OCI-LY7 (cell line): ENCODE data around the gene TPPP3. TPM values are rescaled to one million over a fixed set of nuclear protein-coding genes. Genes with fewer than 3 reads are reported as not detected.
"Not testable (repeated sequence)": the region's sequence is repeated elsewhere in the genome, so short reads cannot be mapped to it uniquely, and the experiment has no call there.

Experiments
- BruUV-seq: library from RNA; stranded (reverse); fragments of 400-500 nt; replicated peaks from 2 replicates; lab custom pipeline; 2021; lab: Mats Ljungman, UMichigan
- CTCF ChIA-PET: fragments of 300-600 bp; sonication (Branson Sonifier 250); formaldehyde crosslinking; loops from one replicate; lab custom pipeline; 2022; ENCODE audit warnings: antibody characterized with exemption; ENCODE audit not compliant: unreplicated experiment; lab: Charles Lee
- POLR2A ChIA-PET: fragments of 300-600 bp; sonication (Branson Sonifier 250); formaldehyde crosslinking; loops from one replicate; lab custom pipeline; 2022; ENCODE audit warnings: antibody characterized with exemption; lab: Charles Lee
- DNase-seq: peaks from one replicate; pipeline ENCODE4 v3.0.0-alpha.2; 2015; ENCODE audit warnings: low spot score
- H2AFZ ChIP-seq: fragments of 200-600 bp; sonication (generic), shearing (Covaris generic); 2 replicates; pipeline ENCODE4 v1.6.1; 2014; ENCODE audit warnings: mild to moderate bottlenecking, antibody characterized with exemption, low read length, moderate library complexity
- H3K27ac ChIP-seq: fragments of 200-600 bp; sonication (generic); 2 replicates; pipeline ENCODE4 v1.5.1; 2014; ENCODE audit warnings: mixed run types, low read depth, mild to moderate bottlenecking, moderate library complexity, low read length, inconsistent platforms; ENCODE audit not compliant: poor library complexity, severe bottlenecking
- H3K36me3 ChIP-seq: fragments of 200-600 bp; sonication (generic); 2 replicates; pipeline ENCODE4 v1.6.1; 2014; ENCODE audit warnings: mild to moderate bottlenecking, antibody characterized with exemption, low read length, moderate library complexity, mixed read lengths; ENCODE audit not compliant: insufficient read depth
- H3K4me1 ChIP-seq: fragments of 200-600 bp; sonication (generic); 2 replicates; pipeline ENCODE4 v1.5.1; 2014; ENCODE audit warnings: mild to moderate bottlenecking, low read length; ENCODE audit not compliant: insufficient read depth, poor library complexity, severe bottlenecking
- H3K4me2 ChIP-seq: fragments of 200-600 bp; sonication (generic); 2 replicates; pipeline ENCODE4 v1.6.1; 2014; ENCODE audit warnings: mild to moderate bottlenecking, low read length
- H3K4me3 ChIP-seq: fragments of 200-600 bp; sonication (generic); 2 replicates; pipeline ENCODE4 v1.5.1; 2014; ENCODE audit warnings: mild to moderate bottlenecking, low read depth, low read length; ENCODE audit not compliant: poor library complexity, severe bottlenecking
- H3K79me2 ChIP-seq: fragments of 200-600 bp; sonication (generic); 2 replicates; pipeline ENCODE4 v1.6.1; 2016; ENCODE audit warnings: low read depth, mild to moderate bottlenecking, low read length, moderate library complexity, mixed read lengths; ENCODE audit not compliant: insufficient read depth
- H3K9me2 ChIP-seq: fragments of 200-600 bp; sonication (generic); 2 replicates; pipeline ENCODE4 v1.6.1; 2016; ENCODE audit warnings: mild to moderate bottlenecking, low read length, mixed read lengths; ENCODE audit not compliant: insufficient read depth
- H3K9me3 ChIP-seq: fragments of 200-600 bp; sonication (generic); 2 replicates; pipeline ENCODE4 v1.6.1; 2014; ENCODE audit warnings: mild to moderate bottlenecking, mixed run types, low read length, mixed read lengths
- H4K20me1 ChIP-seq: fragments of 200-600 bp; sonication (generic); 2 replicates; pipeline ENCODE4 v1.6.1; 2014; ENCODE audit warnings: mild to moderate bottlenecking, antibody characterized with exemption, low read length, moderate library complexity, mixed read lengths; ENCODE audit not compliant: insufficient read depth
- CTCF ChIP-seq: fragments of 200-600 bp; sonication (generic); conservative IDR thresholded peaks from 2 replicates; pipeline ENCODE4 v1.5.1; 2014; ENCODE audit warnings: mild to moderate bottlenecking, antibody characterized with exemption, low read length, moderate library complexity, mixed read lengths
- EZH2phosphoT487 ChIP-seq: fragments of 200-600 bp; sonication (generic); IDR thresholded peaks from 2 replicates; pipeline ENCODE4 v1.6.1; 2018; ENCODE audit warnings: low read depth, borderline replicate concordance, mild to moderate bottlenecking, mixed run types, antibody characterized with exemption, low read length, moderate library complexity, mixed read lengths
- intact Hi-C: fragments of 100-400 bp; cut with micrococcal nuclease; formaldehyde crosslinking; loops from one replicate; pipeline ENCODE4 v1.10.0; 2022; ENCODE audit not compliant: unreplicated experiment
- total RNA-seq, 2 experiments: library from RNA; depleted of rRNA in 1 of 2; stranded (reverse); fragments of >200 nt in 1 of 2; shearing (Covaris generic) in 1 of 2; gene quantifications; 2 replicates each; pipeline ENCODE4 v1.2.3, GENCODE V29; 2014 to 2022

TPPP3 gene
- total RNA-seq, 2 experiments from 2014 or later: not detected

- Histone ChIP-seq H4K20me1 (no peaks in the 10 kb centered on the region), H3K27ac (no peak overlapping the region), H3K36me3 (no peaks in the 10 kb centered on the region), H3K4me2 (no peak overlapping the region), H3K4me1 (no peaks in the 10 kb centered on the region), H3K4me3 (no peak overlapping the region), H3K9me2 (no peaks in the 10 kb centered on the region), H3K79me2 (no peaks in the 10 kb centered on the region), H3K9me3 (peaks cover 4% of the 10 kb centered on the region; the same call in 1 of the 2 replicates), H2AFZ (no peak overlapping the region)
- BruUV-seq: no TSS peak
- TF ChIP-seq CTCF (no peak), EZH2phosphoT487 (no peak)
- intact Hi-C loops: no loop called here
- ChIA-PET CTCF (no interaction called here), POLR2A (no interaction called here)
- no peak for DNase-seq
These were observed 22.6 kb downstream of the TPPP3 start for GRCh38 chr16:67370661-67371060.

DNA sequence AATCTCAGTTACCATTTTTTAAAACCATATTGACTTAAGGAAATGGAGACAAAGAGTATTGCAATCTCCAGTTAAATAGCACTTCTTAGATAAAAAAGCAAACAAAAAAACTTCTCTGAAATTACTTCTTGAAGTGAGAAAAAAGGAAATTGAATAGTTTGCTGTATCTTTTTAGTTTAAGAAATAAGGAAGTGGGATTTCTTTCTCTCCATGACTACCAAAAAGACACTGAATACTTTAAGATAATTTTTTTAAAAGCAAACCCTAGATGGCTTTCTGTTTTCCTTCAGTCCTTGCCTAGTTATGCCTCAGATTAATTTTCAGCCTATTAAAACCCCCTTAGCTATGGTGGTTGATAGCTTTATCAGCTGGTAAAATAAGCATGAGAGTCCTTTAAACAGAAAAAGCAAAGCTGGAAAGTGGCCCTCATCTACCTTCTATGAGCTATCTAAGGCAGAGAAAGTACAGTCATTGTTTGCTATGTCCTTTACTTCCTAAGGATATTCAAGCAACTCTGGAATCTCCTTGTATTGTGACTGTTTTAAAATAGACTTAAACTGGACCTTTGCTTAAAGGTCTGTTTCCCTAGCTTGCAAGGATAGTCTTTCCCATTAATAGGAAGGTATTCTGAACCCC lies 28.6 kb downstream of the TPPP3 start:
- no peak for TF ChIP-seq CTCF
- no peak for TF ChIP-seq EZH2phosphoT487
- Histone ChIP-seq H3K9me2 (no peaks in the 10 kb centered on the region), H3K36me3 (no peaks in the 10 kb centered on the region), H3K27ac (no peak overlapping the region), H3K4me3 (no peak overlapping the region), H3K4me1 (peaks cover 8% of the 10 kb centered on the region), H3K79me2 (no peaks in the 10 kb centered on the region), H2AFZ (no peak overlapping the region), H3K4me2 (no peak overlapping the region), H4K20me1 (no peaks in the 10 kb centered on the region), H3K9me3 (peaks cover 4% of the 10 kb centered on the region; the same call in 1 of the 2 replicates)
- intact Hi-C loops: no loop called here
- no peak for DNase-seq
- CTCF ChIA-PET: no interaction called here
- POLR2A ChIA-PET: no interaction called here
- no TSS peak for BruUV-seq

DNA sequence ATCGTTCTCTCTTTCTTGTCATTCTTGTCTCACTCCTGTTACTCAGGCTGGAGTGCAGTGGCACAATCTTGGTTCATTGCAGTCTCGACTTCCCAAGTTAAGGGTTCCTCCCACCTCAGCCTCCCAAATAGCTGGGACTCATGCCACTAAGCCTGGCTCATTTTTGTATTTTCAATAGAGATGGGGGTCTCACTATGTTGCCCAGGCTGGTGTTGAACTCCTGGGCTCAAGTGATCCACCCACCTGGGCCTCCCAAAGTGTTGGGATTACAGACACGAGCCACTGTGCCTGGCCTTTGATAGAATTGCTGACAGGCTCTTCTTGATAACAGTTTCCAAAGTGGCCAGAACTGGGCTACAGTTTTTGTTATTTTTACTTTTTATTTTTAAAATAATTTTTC lies 32.3 kb downstream of the TPPP3 start:
- Histone ChIP-seq H3K4me1 (peaks cover 8% of the 10 kb centered on the region), H3K79me2 (no peaks in the 10 kb centered on the region), H3K4me3 (no peak overlapping the region), H3K9me2 (no peaks in the 10 kb centered on the region), H3K9me3 (no peaks in the 10 kb centered on the region), H2AFZ (no peak overlapping the region), H3K27ac (no peak overlapping the region), H3K4me2 (no peak overlapping the region), H4K20me1 (no peaks in the 10 kb centered on the region), H3K36me3 (no peaks in the 10 kb centered on the region)
- CTCF ChIA-PET: no interaction called here
- no peak for DNase-seq
- no TSS peak for BruUV-seq
- intact Hi-C loops: no loop called here
- TF ChIP-seq CTCF (no peak), EZH2phosphoT487 (no peak)
- POLR2A ChIA-PET: no interaction called here

- BruUV-seq, H4K20me1 ChIP-seq, H3K27ac ChIP-seq, DNase-seq, H3K79me2 ChIP-seq, H3K4me3 ChIP-seq, H3K4me1 ChIP-seq, H3K9me2 ChIP-seq, H3K9me3 ChIP-seq, H3K36me3 ChIP-seq, intact Hi-C loops, CTCF ChIA-PET, H3K4me2 ChIP-seq, H2AFZ ChIP-seq: not testable (repeated sequence)
- POLR2A ChIA-PET: interaction anchor here (0.6 kb wide), 1 partner anchor 114 kb away, joined by 3 read pairs; no protein-coding TSS in a partner anchor
These were observed 33.6 kb downstream of the TPPP3 start for GRCh38 chr16:67359540-67360269.
